Panc1 (cell line): ENCODE measurements around the gene GTSF1L.

Experiments used
- CTCF ChIP-seq: fragments of 450-650 bp; IDR thresholded peaks from 2 replicates; pipeline ENCODE4 v1.5.1; 2017; ENCODE audit warnings: mild to moderate bottlenecking
- POLR2AphosphoS5 ChIP-seq: IDR thresholded peaks from 2 replicates; pipeline ENCODE4 v1.6.1; 2012; ENCODE audit warnings: mild to moderate bottlenecking, low read depth, low read length, moderate library complexity
- SIN3A ChIP-seq: IDR thresholded peaks from 2 replicates; pipeline ENCODE4 v1.6.1; 2012; ENCODE audit warnings: low read depth, mild to moderate bottlenecking, low read length, moderate library complexity, borderline replicate concordance; ENCODE audit not compliant: insufficient read depth
- TCF7L2 ChIP-seq: IDR thresholded peaks from 2 replicates; pipeline ENCODE4 v1.6.1; 2011; ENCODE audit warnings: mild to moderate bottlenecking, low read depth, low read length, inconsistent platforms
- TF ChIP-seq, protein P1 (sequence below), 2 experiments: IDR thresholded peaks; 2 replicates each; pipeline ENCODE4 v1.6.1; 2011 to 2012; ENCODE audit warnings: low read depth in 2 of 2, control low read depth in 1 of 2, low read length in 1 of 2, mild to moderate bottlenecking in 1 of 2, moderate library complexity in 1 of 2; ENCODE audit not compliant: insufficient read depth in 1 of 2

GRCh38 chr20:43710370-43711044 lies 16.3 kb downstream of the GTSF1L start:
- no peak for TF ChIP-seq POLR2AphosphoS5
- no peak for TF ChIP-seq CTCF
- TF ChIP-seq, protein P1, sequence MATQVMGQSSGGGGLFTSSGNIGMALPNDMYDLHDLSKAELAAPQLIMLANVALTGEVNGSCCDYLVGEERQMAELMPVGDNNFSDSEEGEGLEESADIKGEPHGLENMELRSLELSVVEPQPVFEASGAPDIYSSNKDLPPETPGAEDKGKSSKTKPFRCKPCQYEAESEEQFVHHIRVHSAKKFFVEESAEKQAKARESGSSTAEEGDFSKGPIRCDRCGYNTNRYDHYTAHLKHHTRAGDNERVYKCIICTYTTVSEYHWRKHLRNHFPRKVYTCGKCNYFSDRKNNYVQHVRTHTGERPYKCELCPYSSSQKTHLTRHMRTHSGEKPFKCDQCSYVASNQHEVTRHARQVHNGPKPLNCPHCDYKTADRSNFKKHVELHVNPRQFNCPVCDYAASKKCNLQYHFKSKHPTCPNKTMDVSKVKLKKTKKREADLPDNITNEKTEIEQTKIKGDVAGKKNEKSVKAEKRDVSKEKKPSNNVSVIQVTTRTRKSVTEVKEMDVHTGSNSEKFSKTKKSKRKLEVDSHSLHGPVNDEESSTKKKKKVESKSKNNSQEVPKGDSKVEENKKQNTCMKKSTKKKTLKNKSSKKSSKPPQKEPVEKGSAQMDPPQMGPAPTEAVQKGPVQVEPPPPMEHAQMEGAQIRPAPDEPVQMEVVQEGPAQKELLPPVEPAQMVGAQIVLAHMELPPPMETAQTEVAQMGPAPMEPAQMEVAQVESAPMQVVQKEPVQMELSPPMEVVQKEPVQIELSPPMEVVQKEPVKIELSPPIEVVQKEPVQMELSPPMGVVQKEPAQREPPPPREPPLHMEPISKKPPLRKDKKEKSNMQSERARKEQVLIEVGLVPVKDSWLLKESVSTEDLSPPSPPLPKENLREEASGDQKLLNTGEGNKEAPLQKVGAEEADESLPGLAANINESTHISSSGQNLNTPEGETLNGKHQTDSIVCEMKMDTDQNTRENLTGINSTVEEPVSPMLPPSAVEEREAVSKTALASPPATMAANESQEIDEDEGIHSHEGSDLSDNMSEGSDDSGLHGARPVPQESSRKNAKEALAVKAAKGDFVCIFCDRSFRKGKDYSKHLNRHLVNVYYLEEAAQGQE (IDR thresholded peaks at IDR 0.05; ENCODE audit: insufficient read depth in 1 of 2, low read depth in 2 of 2, low read length in 1 of 2): no peak
- no peak for TF ChIP-seq TCF7L2
- no peak for TF ChIP-seq SIN3A
